ENCODE measurements around the gene PRTFDC1.
A peak's percentile ranks its signal among the peaks of the same experiment; 100 is the strongest.
"Not testable (repeated sequence)": the region's sequence is repeated elsewhere in the genome, so short reads cannot be mapped to it uniquely, and the experiment has no call there.

PRTFDC1 gene

GRCh38 chr10:24849051-24849450 is 103.4 kb downstream of the PRTFDC1 start:
- no peaks in the 10 kb centered on the region for H3K9me3 Mint-ChIP-seq
- H3K4me1 Mint-ChIP-seq (ENCODE audit: low read depth) = peaks cover 8% of the 10 kb centered on the region
- H3K36me3 Mint-ChIP-seq (ENCODE audit: low read depth) = no peaks in the 10 kb centered on the region
- no peaks in the 10 kb centered on the region for H3K27me3 Mint-ChIP-seq
- DNase-seq = no peak
- H3K4me3 Mint-ChIP-seq = no peak overlapping the region
- no peak overlapping the region for H3K27ac Mint-ChIP-seq

DNA sequence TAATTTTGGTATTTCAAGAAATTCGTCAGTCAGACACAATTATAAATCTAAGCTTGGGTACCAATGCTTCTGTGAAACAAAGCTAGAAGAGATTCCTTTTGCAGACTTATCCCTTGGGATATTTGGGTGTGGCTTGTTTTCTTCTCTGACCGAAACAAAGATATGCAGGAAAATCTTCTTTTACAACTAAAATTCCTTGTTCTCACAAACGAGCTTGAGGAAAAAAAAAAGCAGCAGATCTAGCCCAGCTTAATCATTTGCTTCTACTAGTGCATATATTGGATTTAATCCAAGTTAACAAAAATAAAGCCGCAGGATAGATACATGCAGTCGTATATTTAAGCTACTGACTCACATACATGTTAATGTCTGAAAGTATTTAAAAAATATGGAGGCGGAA is 104.2 kb downstream of the PRTFDC1 start:
- DNase-seq = no peak
- H3K4me1 Mint-ChIP-seq (ENCODE audit: low read depth) = peaks cover 8% of the 10 kb centered on the region
- H3K27me3 Mint-ChIP-seq = no peaks in the 10 kb centered on the region
- H3K36me3 Mint-ChIP-seq (ENCODE audit: low read depth) = no peaks in the 10 kb centered on the region
- no peaks in the 10 kb centered on the region for H3K9me3 Mint-ChIP-seq
- no peak overlapping the region for H3K4me3 Mint-ChIP-seq
- H3K27ac Mint-ChIP-seq = no peak overlapping the region

DNA sequence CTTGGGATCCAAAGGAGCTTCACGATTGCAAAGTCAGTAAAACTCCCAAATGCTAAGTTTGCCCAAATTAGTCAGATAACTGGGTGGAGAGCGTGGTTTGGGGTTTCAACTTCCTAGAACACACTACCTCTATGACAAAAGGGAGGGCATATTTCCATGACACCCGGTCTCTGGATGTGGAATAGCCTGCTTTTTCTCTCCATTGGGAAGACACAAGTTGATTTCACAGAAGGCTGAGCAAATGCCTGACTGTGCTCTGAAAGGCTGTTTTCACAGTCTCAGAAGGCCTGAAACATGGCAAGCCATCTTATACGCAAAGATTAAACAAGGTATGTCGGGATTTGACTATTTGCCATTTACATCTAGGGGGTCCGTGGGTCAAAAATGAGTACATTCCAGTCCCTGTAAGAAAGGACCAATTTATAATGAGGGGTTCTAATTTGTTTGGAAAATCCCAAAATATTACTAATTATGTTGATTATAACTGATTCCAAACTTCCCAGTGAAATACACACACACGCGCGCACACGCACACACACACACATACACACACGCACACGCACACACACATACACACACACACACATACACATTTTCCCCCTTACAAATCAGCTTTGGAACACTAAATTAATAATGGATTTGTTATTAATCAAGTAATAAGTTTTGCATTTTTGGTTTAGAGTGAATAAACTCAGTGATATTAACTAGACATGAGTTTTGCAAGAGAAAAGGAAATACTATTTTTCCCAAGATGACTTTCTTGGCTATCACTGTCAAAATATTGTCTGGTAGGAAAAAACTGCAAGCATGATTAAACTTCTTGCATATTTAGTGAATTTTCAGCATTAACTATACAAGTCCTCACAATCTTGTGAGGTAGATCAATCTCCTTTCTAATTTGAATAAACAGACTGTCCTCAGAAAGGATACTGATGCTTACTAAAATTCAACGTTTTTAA is 105.0 kb downstream of the PRTFDC1 start:
- Mint-ChIP-seq H3K36me3 (ENCODE audit: low read depth) (no peaks in the 10 kb centered on the region), H3K27ac (no peak overlapping the region), H3K4me1 (ENCODE audit: low read depth) (peaks cover 8% of the 10 kb centered on the region), H3K9me3 (no peaks in the 10 kb centered on the region), H3K27me3 (no peaks in the 10 kb centered on the region), H3K4me3 (no peak overlapping the region)
- DNase-seq = no peak

- no peaks in the 10 kb centered on the region for H3K9me3 Mint-ChIP-seq
- H3K4me1 Mint-ChIP-seq (ENCODE audit: low read depth) = no peaks in the 10 kb centered on the region
- no peaks in the 10 kb centered on the region for H3K36me3 Mint-ChIP-seq (ENCODE audit: low read depth)
- H3K4me3 Mint-ChIP-seq = no peak overlapping the region
- no peaks in the 10 kb centered on the region for H3K27me3 Mint-ChIP-seq
- H3K27ac Mint-ChIP-seq = no peak overlapping the region
- no peak for DNase-seq
Measured at GRCh38 chr10:24844742-24845141, 107.7 kb downstream of the PRTFDC1 start.

DNA sequence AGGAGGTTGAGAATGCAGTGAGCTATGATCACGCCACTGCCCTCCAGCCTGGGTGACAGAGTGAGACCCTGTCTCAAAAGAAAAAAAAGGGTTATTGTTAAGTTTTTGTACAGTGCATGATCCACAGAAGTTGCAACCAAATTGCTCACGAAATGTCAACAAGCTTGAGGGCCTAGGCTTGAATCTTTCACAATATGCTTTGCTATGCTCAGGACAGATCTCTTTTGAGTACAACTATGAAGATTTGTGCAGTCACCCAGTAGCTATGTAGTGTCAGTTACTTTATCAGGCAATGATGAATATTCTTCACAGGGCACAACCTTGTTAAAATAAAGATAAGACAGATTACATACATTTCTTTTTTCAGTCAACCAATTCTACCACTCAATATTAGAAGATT is 109.2 kb downstream of the PRTFDC1 start:
- Mint-ChIP-seq H3K4me3 (no peak overlapping the region), H3K27ac (no peak overlapping the region), H3K27me3 (no peaks in the 10 kb centered on the region), H3K4me1 (ENCODE audit: low read depth) (no peaks in the 10 kb centered on the region), H3K9me3 (no peaks in the 10 kb centered on the region), H3K36me3 (ENCODE audit: low read depth) (no peaks in the 10 kb centered on the region)
- DNase-seq = no peak

DNA sequence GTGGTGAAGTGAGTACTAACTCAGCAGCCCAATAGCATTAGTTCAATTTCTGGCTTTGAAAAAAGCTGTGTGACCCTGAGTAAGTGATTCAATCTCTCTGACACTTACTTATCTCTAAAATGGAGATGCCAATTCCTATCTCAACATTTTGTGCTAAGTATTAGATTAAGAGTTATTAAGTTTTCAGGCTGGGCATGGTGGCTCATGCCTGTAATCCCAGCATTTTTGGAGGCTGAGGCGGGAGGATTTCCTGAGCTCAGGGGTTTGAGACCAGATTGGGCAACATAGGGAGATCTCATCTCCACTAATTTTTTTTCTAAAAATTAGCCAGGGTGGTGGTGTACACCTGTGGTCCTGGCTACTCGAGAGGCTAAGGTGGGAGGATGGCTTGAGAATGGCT is 109.5 kb downstream of the PRTFDC1 start:
- H3K4me3 Mint-ChIP-seq = no peak overlapping the region
- no peak for DNase-seq
- no peaks in the 10 kb centered on the region for H3K4me1 Mint-ChIP-seq (ENCODE audit: low read depth)
- H3K27me3 Mint-ChIP-seq = no peaks in the 10 kb centered on the region
- no peaks in the 10 kb centered on the region for H3K9me3 Mint-ChIP-seq
- no peak overlapping the region for H3K27ac Mint-ChIP-seq
- H3K36me3 Mint-ChIP-seq (ENCODE audit: low read depth) = no peaks in the 10 kb centered on the region

GRCh38 chr10:24841530-24841929 is 110.9 kb downstream of the PRTFDC1 start:
- Mint-ChIP-seq H3K4me1 (ENCODE audit: low read depth) (no peaks in the 10 kb centered on the region), H3K4me3 (no peak overlapping the region), H3K9me3 (peaks cover 6% of the 10 kb centered on the region), H3K36me3 (ENCODE audit: low read depth) (no peaks in the 10 kb centered on the region), H3K27ac (no peak overlapping the region), H3K27me3 (no peaks in the 10 kb centered on the region)
- no peak for DNase-seq

DNA sequence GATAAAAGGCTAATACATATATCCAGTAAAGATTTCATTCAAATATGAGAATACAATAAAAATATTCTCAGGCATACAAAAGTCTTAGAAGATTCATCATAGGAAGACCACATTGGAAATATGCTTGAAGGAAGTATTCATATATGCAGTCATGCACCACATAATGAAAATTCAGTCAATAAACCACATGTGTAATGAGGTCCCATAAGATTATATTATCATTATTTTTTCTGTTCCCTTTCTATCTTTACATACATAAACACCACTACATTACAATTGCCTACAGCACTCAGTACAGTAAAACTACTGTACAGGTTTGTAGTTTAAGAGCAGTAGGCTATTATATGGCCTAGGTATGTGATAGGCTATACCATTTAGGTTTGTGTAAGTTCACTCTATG is 111.6 kb downstream of the PRTFDC1 start:
- Mint-ChIP-seq H3K4me3 (no peak overlapping the region), H3K9me3 (peaks cover 6% of the 10 kb centered on the region), H3K27ac (no peak overlapping the region), H3K4me1 (ENCODE audit: low read depth) (no peaks in the 10 kb centered on the region), H3K27me3 (no peaks in the 10 kb centered on the region), H3K36me3 (ENCODE audit: low read depth) (no peaks in the 10 kb centered on the region)
- no peak for DNase-seq

- not testable (repeated sequence) for H3K27ac Mint-ChIP-seq; H3K4me1 Mint-ChIP-seq (ENCODE audit: low read depth); H3K4me3 Mint-ChIP-seq; H3K27me3 Mint-ChIP-seq; H3K9me3 Mint-ChIP-seq; H3K36me3 Mint-ChIP-seq (ENCODE audit: low read depth); DNase-seq
Measured at GRCh38 chr10:24837781-24838180, 114.6 kb downstream of the PRTFDC1 start.

DNA sequence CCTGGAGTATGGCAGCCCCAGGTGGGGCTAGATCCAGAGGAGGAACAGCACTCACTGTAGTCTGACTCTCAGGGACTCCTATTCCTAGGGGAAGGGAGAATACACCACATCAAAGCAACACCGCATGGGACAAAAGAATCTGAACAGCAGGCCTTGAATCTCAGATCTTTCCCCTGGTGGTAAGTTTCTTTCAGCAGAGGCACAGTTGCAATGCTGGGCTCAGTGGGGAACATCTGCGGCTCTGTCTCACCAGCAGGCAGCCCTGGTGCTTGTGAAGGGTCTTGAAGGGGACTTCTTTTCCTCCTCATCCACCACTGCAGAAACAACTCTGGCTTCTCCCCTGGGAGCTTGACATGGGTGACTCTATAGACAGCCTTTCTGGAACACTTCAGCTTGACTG is 117.5 kb downstream of the PRTFDC1 start:
- H3K27me3 Mint-ChIP-seq = no peaks in the 10 kb centered on the region
- no peak overlapping the region for H3K4me3 Mint-ChIP-seq
- DNase-seq = no peak
- H3K27ac Mint-ChIP-seq = no peak overlapping the region
- H3K4me1 Mint-ChIP-seq (ENCODE audit: low read depth) = no peaks in the 10 kb centered on the region
- H3K9me3 Mint-ChIP-seq = peaks cover 6% of the 10 kb centered on the region
- no peaks in the 10 kb centered on the region for H3K36me3 Mint-ChIP-seq (ENCODE audit: low read depth)

DNA sequence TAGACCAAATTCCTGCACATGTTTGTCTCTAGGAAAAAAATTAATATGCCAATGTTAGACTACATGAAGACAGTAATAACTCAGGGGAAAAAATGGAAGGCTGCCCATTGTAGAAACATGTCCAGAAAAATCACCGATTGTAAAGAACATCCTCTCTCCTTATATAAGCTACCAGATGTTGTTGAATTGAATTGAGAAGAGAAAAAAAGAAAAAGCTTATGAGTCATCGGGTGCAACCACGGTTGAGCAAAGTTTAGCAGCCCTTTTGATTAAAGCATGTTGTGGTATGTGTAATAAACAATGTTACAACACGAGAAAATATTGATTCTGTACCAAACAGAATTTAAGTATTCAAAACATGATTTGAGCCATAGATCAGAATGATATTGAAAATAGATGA is 126.4 kb downstream of the PRTFDC1 start:
- no peaks in the 10 kb centered on the region for H3K27me3 Mint-ChIP-seq
- peaks cover 45% of the 10 kb centered on the region for H3K4me1 Mint-ChIP-seq (ENCODE audit: low read depth)
- no peak overlapping the region for H3K27ac Mint-ChIP-seq
- peak overlapping the region; percentile 26 for H3K4me3 Mint-ChIP-seq
- peaks cover 4% of the 10 kb centered on the region for H3K9me3 Mint-ChIP-seq
- no peak for DNase-seq
- no peaks in the 10 kb centered on the region for H3K36me3 Mint-ChIP-seq (ENCODE audit: low read depth)

DNA sequence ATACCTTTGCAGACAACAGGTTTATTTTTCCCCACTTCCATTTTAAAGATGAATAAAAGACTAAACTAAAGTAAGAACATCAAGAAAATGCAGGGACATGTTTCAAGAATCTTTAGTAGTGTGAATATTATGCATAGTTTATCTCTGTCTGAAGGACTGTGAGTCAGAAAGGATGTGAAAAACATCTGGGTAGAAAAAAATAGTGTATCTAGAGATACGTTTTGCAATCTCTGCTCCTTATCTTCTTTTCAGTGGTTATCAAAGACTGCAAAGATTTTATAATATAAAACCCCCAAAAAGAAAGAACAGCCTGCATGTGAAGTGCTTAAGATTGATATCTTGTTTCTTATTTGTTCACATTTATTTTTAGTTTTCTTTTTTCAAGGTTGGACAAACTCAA is 126.9 kb downstream of the PRTFDC1 start:
- peaks cover 45% of the 10 kb centered on the region for H3K4me1 Mint-ChIP-seq (ENCODE audit: low read depth)
- H3K9me3 Mint-ChIP-seq = peaks cover 4% of the 10 kb centered on the region
- H3K27me3 Mint-ChIP-seq = no peaks in the 10 kb centered on the region
- H3K27ac Mint-ChIP-seq = no peak overlapping the region
- DNase-seq = no peak
- no peaks in the 10 kb centered on the region for H3K36me3 Mint-ChIP-seq (ENCODE audit: low read depth)
- no peak overlapping the region for H3K4me3 Mint-ChIP-seq

- Mint-ChIP-seq H3K27me3 (no peaks in the 10 kb centered on the region), H3K4me3 (no peak overlapping the region), H3K27ac (no peak overlapping the region), H3K36me3 (ENCODE audit: low read depth) (no peaks in the 10 kb centered on the region), H3K9me3 (peaks cover 4% of the 10 kb centered on the region), H3K4me1 (ENCODE audit: low read depth) (peaks cover 45% of the 10 kb centered on the region)
- no peak for DNase-seq
Measured at GRCh38 chr10:24824536-24824935, 127.9 kb downstream of the PRTFDC1 start.

- peak overlapping the region; percentile 13 for H3K27ac Mint-ChIP-seq
- peaks cover 4% of the 10 kb centered on the region for H3K9me3 Mint-ChIP-seq
- DNase-seq = no peak
- no peaks in the 10 kb centered on the region for H3K36me3 Mint-ChIP-seq (ENCODE audit: low read depth)
- peaks cover 45% of the 10 kb centered on the region for H3K4me1 Mint-ChIP-seq (ENCODE audit: low read depth)
- no peaks in the 10 kb centered on the region for H3K27me3 Mint-ChIP-seq
- H3K4me3 Mint-ChIP-seq = no peak overlapping the region
Measured at GRCh38 chr10:24824124-24824523, 128.3 kb downstream of the PRTFDC1 start.

DNA sequence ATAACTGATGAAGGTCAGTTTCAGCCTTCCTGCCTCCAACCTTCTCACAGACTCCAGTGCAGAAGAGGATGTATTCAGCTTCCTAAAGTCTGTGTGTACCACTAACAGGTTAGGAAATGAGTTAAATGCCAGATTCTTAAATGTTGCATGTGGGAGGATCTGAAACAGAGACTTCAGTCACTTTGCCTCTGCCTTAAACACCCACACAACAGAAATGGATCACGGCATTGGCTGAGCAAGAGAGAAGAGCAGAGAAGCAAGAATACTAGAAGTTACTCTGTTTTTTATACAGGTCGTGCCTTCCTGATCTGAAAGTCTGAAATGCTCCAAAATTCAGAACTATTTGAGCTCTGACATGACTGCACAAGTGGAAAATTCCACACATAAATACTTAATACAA is 129.8 kb downstream of the PRTFDC1 start:
- Mint-ChIP-seq H3K4me3 (no peak overlapping the region), H3K4me1 (ENCODE audit: low read depth) (peaks cover 41% of the 10 kb centered on the region), H3K36me3 (ENCODE audit: low read depth) (no peaks in the 10 kb centered on the region), H3K27ac (peak overlapping the region; percentile 40), H3K27me3 (no peaks in the 10 kb centered on the region), H3K9me3 (peaks cover 4% of the 10 kb centered on the region)
- no peak for DNase-seq
